Calu3 (cell line): ENCODE measurements around the gene GALNTL6. TPM values are rescaled to one million over a fixed set of nuclear protein-coding genes. Genes with fewer than 3 reads are reported as not detected.

Experiments used
- BruUV-seq: library from RNA; stranded (reverse); fragments of 400-500 nt; replicated peaks from 2 replicates; lab custom pipeline; 2021; lab: Mats Ljungman, UMichigan
- CTCF ChIA-PET: fragments of 300-600 bp; sonication (Branson Sonifier 250); formaldehyde crosslinking; loops from one replicate; lab custom pipeline; 2022; ENCODE audit warnings: antibody characterized with exemption; lab: Charles Lee
- DNase-seq: peaks from one replicate; pipeline ENCODE4 v3.0.0; 2022
- H3K27ac Mint-ChIP-seq: one replicate; pipeline ENCODE4 v1.8.0; 2022; ENCODE audit warnings: mixed read lengths; ENCODE audit not compliant: unreplicated experiment
- H3K27me3 Mint-ChIP-seq: one replicate; pipeline ENCODE4 v1.8.0; 2022; ENCODE audit warnings: mixed read lengths; ENCODE audit not compliant: unreplicated experiment
- H3K36me3 Mint-ChIP-seq: one replicate; pipeline ENCODE4 v1.8.0; 2022; ENCODE audit warnings: mild to moderate bottlenecking, moderate library complexity, mixed read lengths; ENCODE audit not compliant: insufficient read depth, unreplicated experiment
- H3K4me1 Mint-ChIP-seq: one replicate; pipeline ENCODE4 v1.8.0; 2022; ENCODE audit warnings: mild to moderate bottlenecking, low read depth, mixed read lengths; ENCODE audit not compliant: unreplicated experiment
- H3K4me3 Mint-ChIP-seq: one replicate; pipeline ENCODE4 v1.8.0; 2022; ENCODE audit warnings: mild to moderate bottlenecking, low read depth, moderate library complexity, mixed read lengths; ENCODE audit not compliant: unreplicated experiment
- H3K9me3 Mint-ChIP-seq: one replicate; pipeline ENCODE4 v1.8.0; 2022; ENCODE audit warnings: low read depth, mixed read lengths; ENCODE audit not compliant: unreplicated experiment
- CTCF ChIP-seq: fragments of 200-600 bp; IDR thresholded peaks from one replicate; pipeline ENCODE4 v1.8.0; 2022; ENCODE audit warnings: antibody characterized with exemption; ENCODE audit not compliant: unreplicated experiment
- intact Hi-C: fragments of 100-400 bp; cut with micrococcal nuclease; formaldehyde crosslinking; loops from one replicate; pipeline ENCODE4 v1.10.0; 2022; ENCODE audit not compliant: unreplicated experiment
- total RNA-seq: library from RNA; stranded (reverse); gene quantifications from 2 replicates; pipeline ENCODE4 v1.2.3, GENCODE V29; 2022

GALNTL6 gene
- total RNA-seq, 1 experiment from 2014 or later: not detected

GRCh38 chr4:173025131-173025530 lies 1211.9 kb downstream of the GALNTL6 start:
- no peaks in the 10 kb centered on the region for H3K9me3 Mint-ChIP-seq
- no peak overlapping the region for H3K4me3 Mint-ChIP-seq
- peak; percentile 72 for DNase-seq
- intact Hi-C loops: loop anchor here (1.0 to 5.0 kb wide), 4 partner anchors 147 to 276 kb away; no protein-coding TSS in a partner anchor
- TF ChIP-seq CTCF: peak; percentile 60
- BruUV-seq: no TSS peak
- H3K27ac Mint-ChIP-seq: no peak overlapping the region
- peaks cover 10% of the 10 kb centered on the region for H3K27me3 Mint-ChIP-seq
- H3K4me1 Mint-ChIP-seq: peaks cover 21% of the 10 kb centered on the region
- no peaks in the 10 kb centered on the region for H3K36me3 Mint-ChIP-seq
- CTCF ChIA-PET: interaction anchor here (0.6 to 2.3 kb wide), 5 partner anchors 143 to 276 kb away, joined by 3 to 11 read pairs (median 8); partner anchors contain the start of gene GALNT7

GRCh38 chr4:173037242-173037641 lies 1224.0 kb downstream of the GALNTL6 start:
- CTCF ChIA-PET: no interaction called here
- no peak for TF ChIP-seq CTCF
- DNase-seq: no peak
- Mint-ChIP-seq H3K27ac (no peak overlapping the region), H3K4me3 (no peak overlapping the region), H3K27me3 (peaks cover 12% of the 10 kb centered on the region), H3K36me3 (peaks cover 4% of the 10 kb centered on the region), H3K4me1 (peaks cover 24% of the 10 kb centered on the region), H3K9me3 (no peaks in the 10 kb centered on the region)
- intact Hi-C loops: no loop called here
- no TSS peak for BruUV-seq

- peaks cover 12% of the 10 kb centered on the region for H3K27me3 Mint-ChIP-seq
- H3K4me1 Mint-ChIP-seq: peaks cover 24% of the 10 kb centered on the region
- no peak for TF ChIP-seq CTCF
- BruUV-seq: no TSS peak
- no peaks in the 10 kb centered on the region for H3K9me3 Mint-ChIP-seq
- intact Hi-C loops: no loop called here
- peaks cover 4% of the 10 kb centered on the region for H3K36me3 Mint-ChIP-seq
- H3K4me3 Mint-ChIP-seq: no peak overlapping the region
- DNase-seq: no peak
- CTCF ChIA-PET: no interaction called here
- no peak overlapping the region for H3K27ac Mint-ChIP-seq
These were observed 1225.1 kb downstream of the GALNTL6 start for GRCh38 chr4:173038192-173038896.

- Mint-ChIP-seq H3K4me1 (peaks cover 24% of the 10 kb centered on the region), H3K27ac (peak overlapping the region; percentile 72), H3K27me3 (no peaks in the 10 kb centered on the region), H3K36me3 (no peaks in the 10 kb centered on the region), H3K4me3 (no peak overlapping the region), H3K9me3 (no peaks in the 10 kb centered on the region)
- CTCF ChIA-PET: interaction anchor here (0.8 kb wide), 1 partner anchor 20 kb away, joined by 4 read pairs; no protein-coding TSS in a partner anchor
- no TSS peak for BruUV-seq
- intact Hi-C loops: no loop called here
- no peak for TF ChIP-seq CTCF
- no peak for DNase-seq
These were observed 1226.7 kb downstream of the GALNTL6 start for GRCh38 chr4:173039617-173040577.
